IMR-90 (cell line): ENCODE measurements around the gene FGFBP2. TPM values are rescaled to one million over a fixed set of nuclear protein-coding genes. Genes with fewer than 3 reads are reported as not detected.

ENCODE experiments used
- ATAC-seq: fragments of 200-7000 bp; cut with Tn5 transposase; 2 replicates; pipeline ENCODE4 v1.9.1; 2020; ENCODE audit warnings: low read depth, mild to moderate bottlenecking, moderate library complexity
- BruUV-seq: library from RNA; stranded (reverse); fragments of 400-500 nt; replicated peaks from 2 replicates; lab custom pipeline; 2021; lab: Mats Ljungman, UMichigan
- CTCF ChIA-PET: fragments of 300-600 bp; formaldehyde crosslinking; extraction: SDS; loops from one replicate; lab custom pipeline; 2021; ENCODE audit warnings: antibody characterized with exemption; lab: Yijun Ruan, JAX
- POLR2A ChIA-PET: fragments of 300-600 bp; sonication (Branson Sonifier 250); formaldehyde crosslinking; loops from one replicate; lab custom pipeline; 2022; ENCODE audit warnings: antibody characterized with exemption; ENCODE audit not compliant: unreplicated experiment; lab: Charles Lee
- DNase-seq: peaks from one replicate; pipeline ENCODE4 v3.0.0; 2013
- H2AFZ ChIP-seq: replicated peaks from 2 replicates; pipeline ENCODE3; 2013; ENCODE audit warnings: low read length, mild to moderate bottlenecking; ENCODE audit not compliant: poor library complexity
- H2AK5ac ChIP-seq: 2 replicates; pipeline ENCODE4 v1.6.1; 2013; ENCODE audit warnings: low read depth, low read length, inconsistent platforms
- H2AK9ac ChIP-seq: replicated peaks from 2 replicates; pipeline ENCODE3; 2013; ENCODE audit warnings: mild to moderate bottlenecking, low read depth, low read length, moderate library complexity; ENCODE audit not compliant: poor library complexity
- H2BK120ac ChIP-seq: 2 replicates; pipeline ENCODE4 v1.6.1; 2013; ENCODE audit warnings: low read depth, low read length, inconsistent platforms
- H2BK15ac ChIP-seq: 3 replicates; pipeline ENCODE4 v1.6.1; 2013; ENCODE audit warnings: low read depth, low read length, inconsistent platforms
- H2BK20ac ChIP-seq: 2 replicates; pipeline ENCODE4 v1.6.1; 2013; ENCODE audit warnings: low read depth, mild to moderate bottlenecking, inconsistent platforms, low read length, moderate library complexity
- H2BK5ac ChIP-seq: 2 replicates; pipeline ENCODE4 v1.6.1; 2013; ENCODE audit warnings: mild to moderate bottlenecking, low read depth, low read length, inconsistent platforms; ENCODE audit not compliant: poor library complexity, severe bottlenecking
- H3K14ac ChIP-seq: replicated peaks from 2 replicates; pipeline ENCODE4 v1.6.1; 2013; ENCODE audit warnings: low read depth, low read length, inconsistent platforms
- H3K18ac ChIP-seq: 2 replicates; pipeline ENCODE4 v1.6.1; 2013; ENCODE audit warnings: low read depth, low read length, control low read depth
- H3K23ac ChIP-seq: 2 replicates; pipeline ENCODE4 v1.6.1; 2013; ENCODE audit warnings: low read depth, low read length, inconsistent platforms
- H3K27ac ChIP-seq: 2 replicates; pipeline ENCODE4 v1.5.1; 2013; ENCODE audit warnings: mild to moderate bottlenecking, control low read depth, low read length; ENCODE audit not compliant: insufficient read depth
- H3K27me3 ChIP-seq: 2 replicates; pipeline ENCODE4 v1.6.1; 2013; ENCODE audit warnings: low read length; ENCODE audit not compliant: control insufficient read depth, insufficient read depth
- H3K36me3 ChIP-seq: 2 replicates; pipeline ENCODE4 v1.6.1; 2013; ENCODE audit warnings: low read length, mixed read lengths; ENCODE audit not compliant: control insufficient read depth, insufficient read depth
- H3K4ac ChIP-seq: 2 replicates; pipeline ENCODE4 v1.6.1; 2013; ENCODE audit warnings: low read depth, low read length, inconsistent platforms
- H3K4me1 ChIP-seq: 2 replicates; pipeline ENCODE4 v1.6.1; 2013; ENCODE audit warnings: low read length, mixed read lengths; ENCODE audit not compliant: control insufficient read depth, insufficient read depth
- H3K4me2 ChIP-seq: 2 replicates; pipeline ENCODE4 v1.6.1; 2013; ENCODE audit warnings: low read depth, mild to moderate bottlenecking, control low read depth, low read length, moderate library complexity
- H3K4me3 ChIP-seq: 2 replicates; pipeline ENCODE4 v1.5.1; 2013; ENCODE audit warnings: low read depth, mild to moderate bottlenecking, control low read depth, low read length, moderate library complexity; ENCODE audit not compliant: insufficient read depth
- H3K56ac ChIP-seq: 2 replicates; pipeline ENCODE4 v1.6.1; 2013; ENCODE audit warnings: low read length, inconsistent platforms; ENCODE audit not compliant: insufficient read depth; ENCODE audit errors: extremely low read depth
- H3K79me1 ChIP-seq, 2 experiments: 2 replicates each; pipeline ENCODE4 v1.6.1; 2013; ENCODE audit warnings: low read length in 2 of 2, inconsistent platforms in 1 of 2, low read depth in 1 of 2
- H3K9ac ChIP-seq: 2 replicates; pipeline ENCODE4 v1.6.1; 2013; ENCODE audit warnings: low read depth, low read length, control low read depth
- H3K9me1 ChIP-seq: 2 replicates; pipeline ENCODE4 v1.6.1; 2013; ENCODE audit warnings: low read length, inconsistent platforms; ENCODE audit not compliant: insufficient read depth
- H3K9me3 ChIP-seq: 2 replicates; pipeline ENCODE4 v1.6.1; 2013; ENCODE audit warnings: low read length; ENCODE audit not compliant: control insufficient read depth, insufficient read depth
- H4K20me1 ChIP-seq: 2 replicates; pipeline ENCODE4 v1.6.1; 2013; ENCODE audit warnings: low read length, inconsistent platforms; ENCODE audit not compliant: insufficient read depth
- H4K5ac ChIP-seq: 2 replicates; pipeline ENCODE4 v1.6.1; 2013; ENCODE audit warnings: mild to moderate bottlenecking, low read depth, low read length, control low read depth
- H4K8ac ChIP-seq, 2 experiments: 2 replicates each; pipeline ENCODE4 v1.6.1; 2013; ENCODE audit warnings: low read depth in 2 of 2, low read length in 2 of 2, control low read depth in 1 of 2, inconsistent platforms in 1 of 2
- H4K91ac ChIP-seq: 2 replicates; pipeline ENCODE4 v1.6.1; 2013; ENCODE audit warnings: low read depth, low read length, inconsistent platforms; ENCODE audit not compliant: insufficient read depth
- BHLHE40 ChIP-seq: fragments of 150-350 bp; IDR thresholded peaks from 2 replicates; pipeline ENCODE4 v1.6.1; 2016; ENCODE audit warnings: mild to moderate bottlenecking, low read depth, low read length
- CEBPB ChIP-seq: IDR thresholded peaks from 2 replicates; pipeline ENCODE4 v1.6.1; 2012; ENCODE audit warnings: low read depth, low read length, improper control_type of control experiment
- CHD1 ChIP-seq: IDR thresholded peaks from 2 replicates; pipeline ENCODE4 v1.6.1; 2012; ENCODE audit warnings: low read depth, low read length, improper control_type of control experiment
- CTCF ChIP-seq: conservative IDR thresholded peaks from 2 replicates; pipeline ENCODE4 v1.5.1; 2012; ENCODE audit warnings: mild to moderate bottlenecking, low read depth, low read length, improper control_type of control experiment
- ELK1 ChIP-seq: fragments of 150-350 bp; IDR thresholded peaks from 2 replicates; pipeline ENCODE4 v1.6.1; 2016; ENCODE audit warnings: low read depth, mild to moderate bottlenecking, low read length, moderate library complexity, borderline replicate concordance
- FOS ChIP-seq: fragments of 150-350 bp; IDR thresholded peaks from 2 replicates; pipeline ENCODE4 v1.6.1; 2016; ENCODE audit warnings: low read depth, low read length
- MAFK ChIP-seq: IDR thresholded peaks from 2 replicates; pipeline ENCODE4 v1.6.1; 2012; ENCODE audit warnings: low read depth, low read length, improper control_type of control experiment
- MAZ ChIP-seq: IDR thresholded peaks from 2 replicates; pipeline ENCODE4 v1.6.1; 2012; ENCODE audit warnings: low read depth, mild to moderate bottlenecking, low read length, improper control_type of control experiment, moderate library complexity, borderline replicate concordance
- MXI1 ChIP-seq: IDR thresholded peaks from 2 replicates; pipeline ENCODE4 v1.6.1; 2012; ENCODE audit warnings: low read depth, mild to moderate bottlenecking, low read length, moderate library complexity, borderline replicate concordance
- NFE2L2 ChIP-seq: fragments of 150-350 bp; IDR thresholded peaks from 2 replicates; pipeline ENCODE4 v1.6.1; 2016; ENCODE audit warnings: low read depth, mild to moderate bottlenecking, low read length
- POLR2A ChIP-seq: IDR thresholded peaks from 2 replicates; pipeline ENCODE4 v1.6.1; 2012; ENCODE audit warnings: mild to moderate bottlenecking, low read depth, low read length
- RAD21 ChIP-seq: IDR thresholded peaks from 2 replicates; pipeline ENCODE4 v1.6.1; 2012; ENCODE audit warnings: low read length, improper control_type of control experiment
- RCOR1 ChIP-seq: IDR thresholded peaks from 2 replicates; pipeline ENCODE4 v1.6.1; 2012; ENCODE audit warnings: mild to moderate bottlenecking, low read length, improper control_type of control experiment; ENCODE audit not compliant: insufficient replicate concordance
- RFX5 ChIP-seq: IDR thresholded peaks from 2 replicates; pipeline ENCODE4 v1.8.0; 2012; ENCODE audit warnings: low read depth, mild to moderate bottlenecking, low read length, moderate library complexity
- SMC3 ChIP-seq: fragments of 150-350 bp; IDR thresholded peaks from 2 replicates; pipeline ENCODE4 v1.6.1; 2016; ENCODE audit warnings: low read depth, mild to moderate bottlenecking, antibody characterized with exemption, low read length, moderate library complexity
- USF2 ChIP-seq: fragments of 150-350 bp; IDR thresholded peaks from 2 replicates; pipeline ENCODE4 v1.6.1; 2017; ENCODE audit warnings: mild to moderate bottlenecking, antibody characterized with exemption, low read length, low read depth
- WGBS, 2 experiments: methylation state at CpG; one replicate each; pipeline versions ENCODE4 v1.1.5 to v1.1.7; 2013; ENCODE audit warnings: missing lambda C conversion rate in 2 of 2; ENCODE audit not compliant: insufficient read length in 1 of 2; ENCODE audit errors: extremely low coverage in 2 of 2; 5-methylcytosine and 5-hydroxymethylcytosine counted together
- dilution Hi-C: fragments of 300-500 bp; cut with HindIII; formaldehyde crosslinking; loops from one replicate; pipeline ENCODE4 v1.14.3; 2018; ENCODE audit warnings: low sequenced_read_pairs; ENCODE audit not compliant: unreplicated experiment
- in situ Hi-C: fragments of 300-500 bp; cut with MboI; formaldehyde crosslinking; loops from 3 replicates; pipeline ENCODE4 v1.14.3; 2019; ENCODE audit warnings: low sequenced_read_pairs, inconsistent platforms, mixed read lengths
- intact Hi-C: fragments of 100-400 bp; cut with micrococcal nuclease; formaldehyde crosslinking; loops from 2 replicates; pipeline ENCODE4 v1.10.0; 2022
- polyA plus RNA-seq, 3 experiments: library from polyadenylated mRNA; depleted of rRNA; stranded (reverse); fragments of >200 nt; gene quantifications; 2 replicates each; pipeline ENCODE4 v1.2.3, GENCODE V29; 2012; ENCODE audit warnings: low replicate concordance in 1 of 3
- total RNA-seq: library from RNA; depleted of rRNA; stranded (reverse); fragments of >200 nt; gene quantifications from 2 replicates; pipeline ENCODE4 v1.2.3, GENCODE V29; 2012

Gene FGFBP2
- total and polyA plus RNA-seq, 2 of the 4 experiments (the other 2 are of a cell fraction) = not detected

GRCh38 chr4:15938182-15938581, 24.8 kb downstream of the FGFBP2 start:
- whole genome bisulfite sequencing, 2 experiments = no CpG with 5 or more reads among the region's 8 CpGs
- Histone ChIP-seq H3K4me1 (no peaks in the 10 kb centered on the region), H3K79me1 (no peaks in the 10 kb centered on the region), H4K20me1 (no peaks in the 10 kb centered on the region), H3K9ac (no peak overlapping the region), H4K5ac (no peak overlapping the region), H3K9me1 (no peaks in the 10 kb centered on the region; the same call in 1 of the 2 replicates), H2AFZ (no peak overlapping the region), H3K23ac (no peak overlapping the region), H3K27ac (no peak overlapping the region), H3K27me3 (peaks cover 33% of the 10 kb centered on the region), H4K8ac (no peak overlapping the region), H2BK5ac (no peak overlapping the region), H2BK20ac (no peak overlapping the region), H3K36me3 (no peaks in the 10 kb centered on the region), H3K18ac (no peak overlapping the region), H3K4ac (no peak overlapping the region), H2BK15ac (no peak overlapping the region), H3K9me3 (no peaks in the 10 kb centered on the region), H2BK120ac (no peak overlapping the region), H3K4me2 (no peak overlapping the region), H3K4me3 (no peak overlapping the region), H2AK9ac (no peak overlapping the region), H4K91ac (no peak overlapping the region), H3K56ac (no peak overlapping the region), H3K14ac (no peak overlapping the region), H2AK5ac (no peak overlapping the region)
- POLR2A ChIA-PET = no interaction called here
- in situ Hi-C loops (no loop called here), intact Hi-C loops (no loop called here), dilution Hi-C loops (no loop called here)
- no TSS peak for BruUV-seq
- ATAC-seq (no peak; the same call in 1 of the 2 replicates), DNase-seq (no peak)
- CTCF ChIA-PET = interaction anchor here (0.5 kb wide), 1 partner anchor 10 kb away, joined by 3 read pairs; no protein-coding TSS in a partner anchor
- TF ChIP-seq RCOR1 = no peak
- no peak for TF ChIP-seq NFE2L2
- TF ChIP-seq BHLHE40 = no peak
- TF ChIP-seq ELK1 = no peak
- TF ChIP-seq POLR2A = no peak
- TF ChIP-seq MAFK = no peak
- no peak for TF ChIP-seq MAZ
- no peak for TF ChIP-seq FOS
- TF ChIP-seq CHD1 = no peak
- TF ChIP-seq SMC3 = no peak
- TF ChIP-seq CEBPB = no peak
- TF ChIP-seq RFX5 = no peak
- TF ChIP-seq MXI1 = no peak
- no peak for TF ChIP-seq USF2
- TF ChIP-seq CTCF = no peak
- no peak for TF ChIP-seq RAD21
